Measurements from ENCODE around the gene UTP14C. TPM values are rescaled to one million over a fixed set of nuclear protein-coding genes. Genes with fewer than 3 reads are reported as not detected.

UTP14C gene
- total RNA-seq, 1 experiment from 2014 or later: 19.8 TPM

DNA sequence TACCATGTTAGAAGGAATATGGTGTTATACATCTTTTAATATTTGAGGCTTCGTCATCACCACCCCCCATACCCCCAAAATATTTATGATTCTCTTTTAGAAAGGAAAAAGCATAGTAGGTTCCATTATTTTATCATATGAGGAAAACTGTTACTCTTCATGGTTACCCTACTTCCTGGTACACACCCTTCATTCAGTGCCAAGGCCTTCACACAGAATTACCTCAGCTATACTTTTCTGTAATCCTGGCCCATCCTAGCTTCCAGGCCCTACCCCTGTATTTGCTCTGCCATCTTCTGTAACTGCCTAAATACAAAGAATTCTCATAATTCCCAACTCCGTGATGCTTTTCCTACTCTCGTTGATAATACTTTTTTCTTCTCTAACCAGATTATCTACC lies 4.3 kb upstream of the UTP14C start:
- Histone ChIP-seq H3K4me2 (ENCODE audit: insufficient read depth, insufficient read length, low read length) (no peak overlapping the region), H4K91ac (ENCODE audit: insufficient read length, low read depth, low read length) (no peak overlapping the region)
- no peaks in the 10 kb centered on the region for H3K4me1 Mint-ChIP-seq

More for the DNA sequence above, 4.3 kb upstream of the UTP14C start:
- no peak overlapping the region for H3K4ac ChIP-seq (ENCODE audit: low read depth, low read length)
- H3K79me1 ChIP-seq (ENCODE audit: insufficient read depth, low read depth, low read length, poor library complexity, severe bottlenecking): peaks cover 2% of the 10 kb centered on the region
- H2BK5ac ChIP-seq (ENCODE audit: insufficient read length, low read length): no peak overlapping the region
- H2AK5ac ChIP-seq (ENCODE audit: insufficient read length, low read length): no peak overlapping the region
- H4K20me1 ChIP-seq (ENCODE audit: control insufficient read depth, insufficient read depth, insufficient read length): no peaks in the 10 kb centered on the region
- H3K23ac ChIP-seq (ENCODE audit: insufficient read length, low read depth, low read length): no peak overlapping the region
- Mint-ChIP-seq H3K27me3 (ENCODE audit: low read depth) (no peaks in the 10 kb centered on the region), H3K9me3 (peaks cover 6 to 8% of the 10 kb centered on the region in 2 experiments), H3K36me3 (ENCODE audit: insufficient read depth in 1 of 3, low read depth in 3 of 3) (peaks cover 41 to 86% (median 77%) of the 10 kb centered on the region in 3 experiments), H3K27ac (no peak overlapping the region), H3K4me3 (no peak overlapping the region)
- no peak overlapping the region for H4K8ac ChIP-seq (replicated peaks; ENCODE audit: insufficient read length, low read depth, low read length)
- no peak overlapping the region for H2BK15ac ChIP-seq (ENCODE audit: low read depth, low read length)
- no CpG with 5 or more reads among the region's 3 CpGs for WGBS (ENCODE audit: extremely low coverage, insufficient read length, low lambda C conversion rate)
- no peak overlapping the region for H3T11ph ChIP-seq (ENCODE audit: low read length)
- no peak overlapping the region for H3K14ac ChIP-seq (ENCODE audit: insufficient read depth, low read length)
- H4K5ac ChIP-seq (ENCODE audit: insufficient read length, low read depth, low read length): no peak overlapping the region
- DNase-seq: no peak
- no peak overlapping the region for H2BK20ac ChIP-seq (ENCODE audit: low read depth, low read length, poor library complexity, severe bottlenecking)
- no peaks in the 10 kb centered on the region for H3K27me3 ChIP-seq (ENCODE audit: insufficient read depth, low read length)
- no peaks in the 10 kb centered on the region for H3K23me2 ChIP-seq (ENCODE audit: insufficient read length, low read depth, low read length, poor library complexity, severe bottlenecking)
- H3K4me1 ChIP-seq (ENCODE audit: insufficient read depth, low read length): no peaks in the 10 kb centered on the region
- no peak overlapping the region for H3K18ac ChIP-seq (ENCODE audit: insufficient read length, low read depth, low read length)
- no peaks in the 10 kb centered on the region for H3K9me3 ChIP-seq (ENCODE audit: control insufficient read depth, low read depth, low read length)
- peaks cover under 1% of the 10 kb centered on the region; the same call in 1 of the 2 replicates for H3K79me2 ChIP-seq (ENCODE audit: insufficient read depth, low read length)
- TF ChIP-seq CTCF (conservative IDR thresholded peaks at IDR 0.05): no peak
- H3K56ac ChIP-seq (ENCODE audit: insufficient read length, low read depth, low read length): no peak overlapping the region
- no peak overlapping the region for H2AFZ ChIP-seq (ENCODE audit: low read length)
- H2BK12ac ChIP-seq (ENCODE audit: insufficient read length, low read depth, low read length): no peak overlapping the region
- H3K9ac ChIP-seq (ENCODE audit: extremely low read depth, insufficient read length, low read length): no peak overlapping the region
- H2BK120ac ChIP-seq (ENCODE audit: low read depth, low read length, poor library complexity, severe bottlenecking): no peak overlapping the region
- H3K27ac ChIP-seq (ENCODE audit: insufficient read length, low read depth, low read length): no peak overlapping the region
